Ovary (tissue), 9 donors: ENCODE measurements around the gene CHPT1. TPM values are rescaled to one million over a fixed set of nuclear protein-coding genes. Genes with fewer than 3 reads are reported as not detected.
"Not testable (repeated sequence)": the region's sequence is repeated elsewhere in the genome, so short reads cannot be mapped to it uniquely, and the experiment has no call there.

Source experiments
- DNase-seq, 5 donors: peaks; one replicate each; pipeline ENCODE4 v3.0.0-alpha.2; 2019 to 2020
- H3K27ac ChIP-seq, 2 donors: fragments of 200-600 bp; one replicate each; pipeline versions ENCODE4 v1.5.1 to v1.8.0; 2019 to 2022
- H3K27me3 ChIP-seq: fragments of 200-600 bp; one replicate; pipeline ENCODE4 v1.8.0; 2022
- H3K36me3 ChIP-seq: fragments of 200-600 bp; sonication (generic); one replicate; pipeline ENCODE4 v1.5.1; 2019
- H3K4me1 ChIP-seq: one replicate; pipeline ENCODE4 v1.8.1; 2013; ENCODE audit warnings: mild to moderate bottlenecking, moderate library complexity; ENCODE audit not compliant: insufficient read depth
- H3K4me3 ChIP-seq: fragments of 200-600 bp; sonication (generic); one replicate; pipeline ENCODE4 v1.5.1; 2017
- H3K9me3 ChIP-seq, 2 donors: fragments of 200-600 bp in 1 of 2; sonication (generic) in 1 of 2; one replicate each; pipeline versions ENCODE4 v1.5.1 to v1.8.1; 2013 to 2019; ENCODE audit warnings: mild to moderate bottlenecking in 1 of 2, moderate library complexity in 1 of 2
- CTCF ChIP-seq, 3 donors: fragments of 450-650 bp in 2 of 3; fragments of 200-600 bp in 1 of 3; IDR thresholded peaks; one replicate each; pipeline versions ENCODE4 v1.5.1 to v1.8.0; 2016 to 2022; ENCODE audit warnings: antibody characterized with exemption in 3 of 3, mild to moderate bottlenecking in 1 of 3
- EP300 ChIP-seq: sonication (generic); formaldehyde crosslinking; IDR thresholded peaks from one replicate; pipeline ENCODE4 v1.6.1; 2017; ENCODE audit warnings: antibody characterized with exemption
- POLR2A ChIP-seq: fragments of 450-650 bp; IDR thresholded peaks from one replicate; pipeline ENCODE4 v1.6.1; 2017; ENCODE audit warnings: antibody characterized with exemption, mild to moderate bottlenecking, moderate library complexity
- WGBS, 3 donors: extraction: QIAGEN DNeasy Blood & Tissue Kit in 1 of 3; methylation state at CpG; one replicate each; pipeline versions ENCODE4 v1.1.5 to v1.1.7; 2013 to 2017; 5-methylcytosine and 5-hydroxymethylcytosine counted together
- intact Hi-C, 4 donors: fragments of 100-400 bp; cut with DNase I; formaldehyde crosslinking; loops; one replicate each; pipeline versions ENCODE4 v1.11.0 to v1.15.1; 2022 to 2023
- polyA plus RNA-seq, 2 donors: library from polyadenylated mRNA; stranded (reverse); fragments of 200-250 nt in 1 of 2; fragments of 350-450 nt in 1 of 2; fragmentation: Illumina TruSeq in 1 of 2; extraction: RNeasy Lipid Tissue Mini Kit (QIAGEN cat#74804) in 1 of 2; gene quantifications; one replicate each; pipeline ENCODE4 v1.2.3, GENCODE V29; 2013 to 2014
- total RNA-seq, 7 donors: library from RNA; depleted of rRNA in 2 of 7; stranded (reverse); fragments of >200 nt in 2 of 7; fragmentation: NEBNext Ultra II Directional in 3 of 7; extraction: Animal tissue kit (Norgen Biotek cat#: 25700) in 3 of 7; gene quantifications; one replicate each; pipeline versions ENCODE4 v1.1.0 to v1.2.4, GENCODE V29; 2016 to 2023
- donor health status: DM: no; HTN: no; CAD: no; lungs with moderate emphysema.
- donor health status: DM: no; HTN: no; CAD: no.
- donor health status: Bipolar disorder and iron deficiency.
- donor health status: DM: yes; HTN: yes; CAD: no.
- donor health status: DM: no; HTN: no; CAD: no.
- donor health status: DM: yes; HTN: yes; CAD: no.

The CHPT1 gene
- total and polyA plus RNA-seq, 9 donors: 25.8 to 89.4 (median 31.4) TPM

GRCh38 chr12:101653030-101653429, 44.4 kb upstream of the CHPT1 start:
- TF ChIP-seq POLR2A (no peak), CTCF (IDR thresholded peaks at IDR 0.05) (no peak), EP300 (no peak)
- no peaks in the 10 kb centered on the region for H3K36me3 ChIP-seq
- 69 to 77% (median 77%) methylated on average over 3 of the region's 3 CpGs for WGBS, 3 donors
- H3K27ac ChIP-seq: no peak overlapping the region
- H3K9me3 ChIP-seq: no peaks in the 10 kb centered on the region
- DNase-seq: no peak
- intact Hi-C loops: no loop called here
- H3K4me3 ChIP-seq: no peak overlapping the region
- no peaks in the 10 kb centered on the region for H3K4me1 ChIP-seq
- H3K27me3 ChIP-seq: no peaks in the 10 kb centered on the region

GRCh38 chr12:101653503-101653902, 43.9 kb upstream of the CHPT1 start:
- H3K4me3 ChIP-seq: no peak overlapping the region
- intact Hi-C loops: no loop called here
- H3K4me1 ChIP-seq: no peaks in the 10 kb centered on the region
- WGBS, 3 donors: 24 to 47% (median 41%) methylated on average over 3 of the region's 3 CpGs
- no peak for DNase-seq
- no peaks in the 10 kb centered on the region for H3K27me3 ChIP-seq
- no peak for TF ChIP-seq EP300
- TF ChIP-seq POLR2A: no peak
- TF ChIP-seq CTCF (IDR thresholded peaks at IDR 0.05): no peak
- H3K27ac ChIP-seq: no peak overlapping the region
- H3K36me3 ChIP-seq: no peaks in the 10 kb centered on the region
- H3K9me3 ChIP-seq: no peaks in the 10 kb centered on the region

- DNase-seq: no peak
- Histone ChIP-seq H3K4me1 (no peaks in the 10 kb centered on the region), H3K9me3 (no peaks in the 10 kb centered on the region), H3K36me3 (no peaks in the 10 kb centered on the region), H3K4me3 (no peak overlapping the region), H3K27ac (no peak overlapping the region), H3K27me3 (no peaks in the 10 kb centered on the region)
- TF ChIP-seq POLR2A (no peak), EP300 (no peak), CTCF (IDR thresholded peaks at IDR 0.05) (no peak)
- WGBS, 3 donors: 75 to 87% (median 85%) methylated on average over 1 of the region's 1 CpG
- intact Hi-C loops: no loop called here
Observed at GRCh38 chr12:101654442-101654841, 43.0 kb upstream of the CHPT1 start.

- TF ChIP-seq CTCF (IDR thresholded peaks at IDR 0.05) (no peak), POLR2A (no peak), EP300 (no peak)
- intact Hi-C loops: no loop called here
- no peak for DNase-seq
- H3K9me3 ChIP-seq: no peaks in the 10 kb centered on the region
- no peaks in the 10 kb centered on the region for H3K4me1 ChIP-seq
- no peak overlapping the region for H3K27ac ChIP-seq
- no peaks in the 10 kb centered on the region for H3K27me3 ChIP-seq
- no peak overlapping the region for H3K4me3 ChIP-seq
- 41 to 75% (median 57%) methylated on average over 2 of the region's 2 CpGs for WGBS, 3 donors
- no peaks in the 10 kb centered on the region for H3K36me3 ChIP-seq
Observed at GRCh38 chr12:101655393-101655792, 42.0 kb upstream of the CHPT1 start.

- WGBS, 3 donors: 61 to 64% (median 62%) methylated on average over 2 of the region's 2 CpGs
Observed at GRCh38 chr12:101660662-101661061, 36.8 kb upstream of the CHPT1 start.

More at GRCh38 chr12:101660662-101661061, 36.8 kb upstream of the CHPT1 start:
- H3K9me3 ChIP-seq, H3K27ac ChIP-seq, H3K36me3 ChIP-seq, intact Hi-C loops, H3K4me3 ChIP-seq, DNase-seq, H3K27me3 ChIP-seq, H3K4me1 ChIP-seq: not testable (repeated sequence)
